ENCODE data around the gene LRRFIP1.
A peak's percentile ranks its signal among the peaks of the same experiment; 100 is the strongest.
"Not testable (repeated sequence)": the region's sequence is repeated elsewhere in the genome, so short reads cannot be mapped to it uniquely, and the experiment has no call there.

LRRFIP1 gene

DNA sequence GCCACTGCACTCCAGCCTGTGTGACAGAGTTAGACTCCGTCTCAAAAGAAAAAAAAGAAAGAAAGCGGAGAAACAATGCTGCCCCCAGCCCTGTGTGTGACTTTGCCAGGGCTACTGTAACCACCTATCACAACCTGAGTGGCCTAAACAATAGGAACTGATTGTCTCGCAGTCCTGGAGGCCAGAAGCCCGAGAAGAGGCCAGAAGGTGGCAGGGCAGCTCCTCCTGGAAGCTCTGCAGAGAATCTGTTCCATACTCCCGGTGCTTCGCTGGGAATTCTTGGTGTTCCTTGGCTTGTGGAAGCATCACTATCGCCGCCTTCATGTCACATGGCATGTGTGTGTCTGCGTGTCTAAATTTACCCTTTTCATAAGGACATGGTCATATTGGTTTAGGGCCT, 22.4 kb upstream of the LRRFIP1 start:
- no peaks in the 10 kb centered on the region for H3K27me3 Mint-ChIP-seq
- peaks cover 31% of the 10 kb centered on the region for H3K4me1 Mint-ChIP-seq
- H3K4me3 Mint-ChIP-seq: no peak overlapping the region
- peak overlapping the region; percentile 63 for H3K27ac Mint-ChIP-seq
- H3K9me3 Mint-ChIP-seq: no peaks in the 10 kb centered on the region
- no peaks in the 10 kb centered on the region for H3K36me3 Mint-ChIP-seq

GRCh38 chr2:237606522-237606921, 20.9 kb upstream of the LRRFIP1 start:
- H3K4me3 Mint-ChIP-seq, H3K27ac Mint-ChIP-seq, H3K36me3 Mint-ChIP-seq, H3K27me3 Mint-ChIP-seq, H3K9me3 Mint-ChIP-seq: not testable (repeated sequence)
- H3K4me1 Mint-ChIP-seq: peaks cover 31% of the 10 kb centered on the region

- Mint-ChIP-seq H3K36me3 (no peaks in the 10 kb centered on the region), H3K4me3 (no peak overlapping the region), H3K4me1 (peaks cover 24% of the 10 kb centered on the region), H3K27me3 (no peaks in the 10 kb centered on the region), H3K27ac (no peak overlapping the region), H3K9me3 (no peaks in the 10 kb centered on the region)
These were observed 14.6 kb upstream of the LRRFIP1 start for GRCh38 chr2:237612527-237613357.

DNA sequence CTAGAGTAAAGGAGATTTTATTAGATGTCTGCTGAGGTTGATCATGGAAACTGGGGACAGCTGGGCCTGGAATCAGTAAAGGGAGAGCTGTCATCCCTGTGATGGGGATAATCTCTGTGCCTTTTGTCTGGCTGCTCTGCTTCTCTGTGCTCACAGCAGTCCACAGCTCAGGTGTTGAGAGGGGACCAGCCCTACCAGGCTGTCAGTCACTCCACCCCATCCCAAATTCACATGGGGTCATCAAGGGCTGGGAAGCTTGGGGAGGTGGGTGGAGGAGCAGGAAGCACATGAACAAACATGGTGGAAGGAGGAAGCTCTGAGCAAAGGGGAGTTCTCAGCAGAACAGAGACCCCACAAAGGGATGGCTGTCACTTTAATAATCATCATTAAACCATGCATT, 13.7 kb upstream of the LRRFIP1 start:
- Mint-ChIP-seq H3K36me3 (no peaks in the 10 kb centered on the region), H3K27ac (no peak overlapping the region), H3K9me3 (no peaks in the 10 kb centered on the region), H3K27me3 (no peaks in the 10 kb centered on the region), H3K4me3 (no peak overlapping the region), H3K4me1 (peaks cover 32% of the 10 kb centered on the region)

DNA sequence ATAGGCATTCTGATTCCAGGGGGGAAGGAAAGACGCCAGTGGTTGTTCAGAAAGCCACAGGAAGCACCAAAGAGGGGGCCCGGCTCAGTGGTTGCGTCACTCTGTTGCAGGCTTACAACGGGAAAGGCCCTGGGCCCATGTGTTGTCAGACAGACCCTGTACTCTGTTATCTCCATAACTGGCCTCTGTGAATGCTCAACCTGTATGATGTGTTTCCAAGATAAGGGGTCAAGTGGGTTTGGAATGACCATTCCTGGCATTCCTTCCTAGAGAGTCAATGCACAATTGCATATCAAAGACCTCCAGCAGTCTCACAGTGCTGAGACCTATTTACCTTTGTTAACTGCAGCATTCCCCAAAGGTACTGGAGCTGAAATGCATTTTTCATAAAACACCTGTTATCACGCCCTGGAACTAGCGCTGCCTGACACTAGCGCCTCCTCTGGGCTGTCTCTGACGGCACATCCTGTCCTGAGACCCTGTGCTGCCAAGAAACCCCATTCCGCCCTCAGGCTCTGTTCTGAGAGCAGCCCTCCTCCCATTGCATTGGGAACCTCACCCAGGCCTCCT, 13.2 kb upstream of the LRRFIP1 start:
- Mint-ChIP-seq H3K27ac (no peak overlapping the region), H3K9me3 (no peaks in the 10 kb centered on the region), H3K36me3 (no peaks in the 10 kb centered on the region), H3K4me3 (no peak overlapping the region), H3K4me1 (peaks cover 32% of the 10 kb centered on the region), H3K27me3 (no peaks in the 10 kb centered on the region)

GRCh38 chr2:237615631-237616249, 11.6 kb upstream of the LRRFIP1 start:
- no peak overlapping the region for H3K27ac Mint-ChIP-seq
- H3K4me3 Mint-ChIP-seq: no peak overlapping the region
- H3K27me3 Mint-ChIP-seq: no peaks in the 10 kb centered on the region
- no peaks in the 10 kb centered on the region for H3K9me3 Mint-ChIP-seq
- peaks cover 32% of the 10 kb centered on the region for H3K4me1 Mint-ChIP-seq
- no peaks in the 10 kb centered on the region for H3K36me3 Mint-ChIP-seq

- Mint-ChIP-seq H3K4me1 (peaks cover 32% of the 10 kb centered on the region), H3K27me3 (no peaks in the 10 kb centered on the region), H3K27ac (no peak overlapping the region), H3K4me3 (no peak overlapping the region), H3K9me3 (no peaks in the 10 kb centered on the region), H3K36me3 (no peaks in the 10 kb centered on the region)
These were observed 11.0 kb upstream of the LRRFIP1 start for GRCh38 chr2:237616373-237616733.

GRCh38 chr2:237616734-237617586, 10.4 kb upstream of the LRRFIP1 start:
- no peaks in the 10 kb centered on the region for H3K27me3 Mint-ChIP-seq
- H3K4me3 Mint-ChIP-seq: peak overlapping the region; percentile 70
- no peak overlapping the region for H3K27ac Mint-ChIP-seq
- H3K4me1 Mint-ChIP-seq: peaks cover 32% of the 10 kb centered on the region
- no peaks in the 10 kb centered on the region for H3K36me3 Mint-ChIP-seq
- H3K9me3 Mint-ChIP-seq: no peaks in the 10 kb centered on the region

DNA sequence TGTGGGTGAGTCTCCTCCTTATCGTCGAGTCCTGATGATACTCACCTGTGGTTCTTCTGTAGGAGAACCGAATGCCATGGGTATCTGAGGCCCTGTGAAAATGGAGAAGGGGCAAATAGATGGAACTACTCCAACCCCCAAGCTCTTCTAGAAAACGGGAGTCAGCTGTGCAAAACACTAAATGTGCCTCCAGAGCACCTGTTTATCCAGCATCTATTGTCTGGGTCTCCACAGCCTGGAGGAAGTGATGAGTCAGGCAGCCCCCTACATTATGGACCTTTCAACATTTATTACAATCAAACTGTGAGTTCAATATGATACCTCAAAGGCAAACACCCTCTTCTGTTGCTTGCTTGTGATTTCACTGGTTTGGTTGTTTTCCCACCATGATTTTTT, 9.8 kb upstream of the LRRFIP1 start:
- H3K4me1 Mint-ChIP-seq: peaks cover 32% of the 10 kb centered on the region

GRCh38 chr2:237618449-237618848, 8.9 kb upstream of the LRRFIP1 start:
- no peak overlapping the region for H3K4me3 Mint-ChIP-seq
- no peaks in the 10 kb centered on the region for H3K27me3 Mint-ChIP-seq
- no peaks in the 10 kb centered on the region for H3K9me3 Mint-ChIP-seq
- H3K4me1 Mint-ChIP-seq: peaks cover 32% of the 10 kb centered on the region
- H3K36me3 Mint-ChIP-seq: no peaks in the 10 kb centered on the region
- no peak overlapping the region for H3K27ac Mint-ChIP-seq

More for the DNA sequence above, 9.8 kb upstream of the LRRFIP1 start:
- H3K4me3 Mint-ChIP-seq: no peak overlapping the region
- no peaks in the 10 kb centered on the region for H3K9me3 Mint-ChIP-seq
- H3K27ac Mint-ChIP-seq: no peak overlapping the region
- no peaks in the 10 kb centered on the region for H3K36me3 Mint-ChIP-seq
- no peaks in the 10 kb centered on the region for H3K27me3 Mint-ChIP-seq

GRCh38 chr2:237623428-237624403, 3.7 kb upstream of the LRRFIP1 start:
- H3K4me1 Mint-ChIP-seq: peaks cover 15% of the 10 kb centered on the region
- no peak overlapping the region for H3K27ac Mint-ChIP-seq
- no peak overlapping the region for H3K4me3 Mint-ChIP-seq
- H3K27me3 Mint-ChIP-seq: peaks cover 3% of the 10 kb centered on the region
- H3K9me3 Mint-ChIP-seq: no peaks in the 10 kb centered on the region
- no peaks in the 10 kb centered on the region for H3K36me3 Mint-ChIP-seq

- peaks cover 21% of the 10 kb centered on the region for H3K4me1 Mint-ChIP-seq
- peaks cover 4% of the 10 kb centered on the region for H3K27me3 Mint-ChIP-seq
- H3K27ac Mint-ChIP-seq: no peak overlapping the region
- H3K36me3 Mint-ChIP-seq: no peaks in the 10 kb centered on the region
- no peak overlapping the region for H3K4me3 Mint-ChIP-seq
- no peaks in the 10 kb centered on the region for H3K9me3 Mint-ChIP-seq
These were observed 2.8 kb upstream of the LRRFIP1 start for GRCh38 chr2:237624565-237624964.

DNA sequence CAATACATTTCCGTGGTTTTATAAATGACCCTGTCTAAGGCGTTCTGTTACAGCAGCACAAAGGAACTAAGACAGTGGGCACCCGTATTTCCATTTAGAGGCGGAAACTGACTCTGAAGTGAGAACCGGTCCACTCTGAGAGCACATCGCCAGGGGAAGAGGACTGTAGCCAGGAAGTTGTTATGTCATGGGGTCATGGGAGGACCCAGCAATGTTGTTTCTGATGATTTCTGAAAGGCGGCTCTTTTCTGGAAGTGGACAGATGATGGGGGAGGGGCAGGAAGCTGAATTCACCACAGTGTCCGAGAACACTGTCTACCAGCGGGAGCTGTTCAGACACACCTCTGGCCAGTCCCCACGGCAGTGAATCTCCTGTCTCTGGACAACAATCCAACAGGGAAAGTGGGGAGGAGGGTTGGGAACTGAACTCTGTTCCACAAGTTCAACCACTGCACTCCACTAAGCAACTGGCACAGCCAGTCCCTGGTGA, 2.1 kb upstream of the LRRFIP1 start:
- H3K4me3 Mint-ChIP-seq: peak overlapping the region; percentile 11
- H3K9me3 Mint-ChIP-seq: no peaks in the 10 kb centered on the region
- peaks cover 1% of the 10 kb centered on the region for H3K36me3 Mint-ChIP-seq
- peaks cover 27% of the 10 kb centered on the region for H3K4me1 Mint-ChIP-seq
- no peak overlapping the region for H3K27ac Mint-ChIP-seq
- peaks cover 4% of the 10 kb centered on the region for H3K27me3 Mint-ChIP-seq

DNA sequence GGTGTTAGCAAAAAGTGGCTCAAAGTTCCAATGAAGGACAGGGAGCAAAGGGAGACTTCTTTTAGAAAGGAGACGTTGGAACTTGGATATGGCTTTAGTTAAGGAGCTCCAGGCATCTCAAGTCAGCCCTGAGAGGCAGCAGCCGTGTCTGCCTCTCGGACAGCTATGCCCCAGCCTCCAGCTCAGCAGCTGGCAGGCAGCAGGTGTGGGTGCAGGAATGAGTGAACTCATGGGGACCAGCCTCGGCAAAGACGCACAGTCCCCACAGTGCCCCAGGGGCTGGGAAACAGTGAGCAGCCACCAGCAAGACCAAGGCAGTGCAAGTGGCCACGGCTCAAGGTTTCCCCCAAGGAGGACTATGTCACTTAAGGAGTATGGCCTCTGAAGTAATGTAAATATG, 1.6 kb upstream of the LRRFIP1 start:
- Mint-ChIP-seq H3K27me3 (peaks cover 4% of the 10 kb centered on the region), H3K9me3 (no peaks in the 10 kb centered on the region), H3K4me3 (no peak overlapping the region), H3K27ac (no peak overlapping the region), H3K4me1 (peaks cover 28% of the 10 kb centered on the region), H3K36me3 (peaks cover 2% of the 10 kb centered on the region)

All from activated naive CD4-positive, alpha-beta T cell treated with anti-CD3 and anti-CD28 coated beads, Interleukin-2, amount 50 U/mL, for 24 hours (primary cell).